Fibroblast of villous mesenchyme (primary cell): Measurements from ENCODE around the gene LGALS9C. TPM values are rescaled to one million over a fixed set of nuclear protein-coding genes. Genes with fewer than 3 reads are reported as not detected.
"Not testable (repeated sequence)": the region's sequence is repeated elsewhere in the genome, so short reads cannot be mapped to it uniquely, and the experiment has no call there.

Experiments used
- DNase-seq: peaks from one replicate; pipeline ENCODE4 v3.0.0-alpha.2; 2010; ENCODE audit warnings: low read depth
- H3K4me3 ChIP-seq: 2 replicates; pipeline ENCODE4 v1.5.1; 2011; ENCODE audit warnings: low read depth, mild to moderate bottlenecking, low read length
- small RNA-seq: library from RNA; depleted of rRNA; stranded (forward); fragments of <200 nt; gene quantifications from one replicate; pipeline ENCODE3, GENCODE V24; 2012
- total RNA-seq: library from RNA; depleted of rRNA; stranded (reverse); fragments of >200 nt; gene quantifications from 2 replicates; pipeline ENCODE4 v1.2.3, GENCODE V29; 2012

Gene LGALS9C
- total RNA-seq, 1 donor: not detected

- DNase-seq, H3K4me3 ChIP-seq: not testable (repeated sequence)
These were observed 26.6 kb downstream of the LGALS9C start for GRCh38 chr17:18503221-18503620.

GRCh38 chr17:18507729-18508128 is 31.1 kb downstream of the LGALS9C start:
- not testable (repeated sequence) for H3K4me3 ChIP-seq, DNase-seq

- DNase-seq: not testable (repeated sequence)
These were observed 32.1 kb downstream of the LGALS9C start for GRCh38 chr17:18508667-18509066.

GRCh38 chr17:18521100-18521499 is 44.5 kb downstream of the LGALS9C start:
- not testable (repeated sequence) for H3K4me3 ChIP-seq, DNase-seq

More at GRCh38 chr17:18508667-18509066, 32.1 kb downstream of the LGALS9C start:
- not testable (repeated sequence) for H3K4me3 ChIP-seq

- DNase-seq, H3K4me3 ChIP-seq: not testable (repeated sequence)
These were observed 48.4 kb downstream of the LGALS9C start for GRCh38 chr17:18525015-18525414.

- DNase-seq, H3K4me3 ChIP-seq: not testable (repeated sequence)
These were observed 49.7 kb downstream of the LGALS9C start for GRCh38 chr17:18526168-18526800.

- not testable (repeated sequence) for H3K4me3 ChIP-seq, DNase-seq
These were observed 50.8 kb downstream of the LGALS9C start for GRCh38 chr17:18527354-18527753.

GRCh38 chr17:18528435-18528834 is 51.8 kb downstream of the LGALS9C start:
- H3K4me3 ChIP-seq, DNase-seq: not testable (repeated sequence)

- peak; percentile 0 for DNase-seq
- H3K4me3 ChIP-seq: not testable (repeated sequence)
These were observed 52.4 kb downstream of the LGALS9C start for GRCh38 chr17:18528899-18529500.

GRCh38 chr17:18530405-18530804 is 53.8 kb downstream of the LGALS9C start:
- H3K4me3 ChIP-seq, DNase-seq: not testable (repeated sequence)

- not testable (repeated sequence) for DNase-seq, H3K4me3 ChIP-seq
These were observed 65.6 kb downstream of the LGALS9C start for GRCh38 chr17:18542234-18542633.

- not testable (repeated sequence) for DNase-seq, H3K4me3 ChIP-seq
These were observed 66.3 kb downstream of the LGALS9C start for GRCh38 chr17:18542907-18543306.

Small RNA genes lying within 50 kb of the gene (small RNA-seq; reads per million reads assigned to genes)
- not detected for gene AL353997.1
- gene AL353997.4: not detected

Other genes with a start within 250 kb of the LGALS9C start
- 205 and 244 TPM in 2 replicates for gene FLII, start 218.1 kb upstream of the LGALS9C start, total RNA-seq
- gene MIEF2, start 216.1 kb upstream of the LGALS9C start, total RNA-seq: 16.4 and 18.4 TPM in 2 replicates
- 29.0 and 45.8 TPM in 2 replicates for gene TOP3A, start 161.8 kb upstream of the LGALS9C start, total RNA-seq
- gene SMCR8, start 161.5 kb upstream of the LGALS9C start, total RNA-seq: 17.1 and 21.6 TPM in 2 replicates
- gene SHMT1, start 113.2 kb upstream of the LGALS9C start, total RNA-seq: 13.2 and 14.2 TPM in 2 replicates
- gene EVPLL, start 99.0 kb upstream of the LGALS9C start, total RNA-seq: not detected in 2 replicates
- not detected in 2 replicates for gene TBC1D28, start 167.6 kb downstream of the LGALS9C start, total RNA-seq
- gene FOXO3B, start 205.5 kb downstream of the LGALS9C start, total RNA-seq: 5.2 and 6.8 TPM in 2 replicates